A673 (cell line): Measurements from ENCODE around the gene NTSR2.

Experiments used
- CTCF ChIP-seq: fragments of 300-800, 200-600 bp; sonication (generic); conservative IDR thresholded peaks from 2 replicates; pipeline ENCODE4 v1.5.1; 2017; ENCODE audit warnings: low read depth, mild to moderate bottlenecking, antibody characterized with exemption, low read length, moderate library complexity, mixed read lengths
- EZH2 ChIP-seq: fragments of 200-600 bp; sonication (generic); IDR thresholded peaks from 2 replicates; pipeline ENCODE4 v1.6.1; 2017; ENCODE audit warnings: borderline replicate concordance, low read depth, mild to moderate bottlenecking, mixed read lengths, antibody characterized with exemption, low read length; ENCODE audit not compliant: poor library complexity, severe bottlenecking

DNA sequence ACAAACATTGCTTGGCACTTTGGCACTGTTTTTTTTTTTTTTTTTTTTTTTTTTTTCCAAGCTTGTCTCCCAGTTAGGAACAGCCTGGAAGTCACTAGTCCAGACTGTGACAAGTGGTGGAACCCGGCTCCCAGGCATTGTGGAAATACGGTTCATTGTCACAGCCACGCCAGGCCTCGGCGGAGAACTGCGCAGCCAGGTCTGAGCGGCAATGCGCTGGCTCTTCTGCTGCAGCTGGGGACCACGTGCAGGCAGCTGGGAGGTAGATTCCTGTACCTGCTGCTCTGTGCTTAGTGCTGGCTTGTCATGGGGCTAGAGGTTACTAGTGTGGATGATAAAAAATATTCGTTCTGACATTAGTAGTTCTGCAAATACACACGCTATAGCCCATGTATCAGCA lies 5.0 kb downstream of the NTSR2 start:
- no peak for TF ChIP-seq CTCF
- TF ChIP-seq EZH2, result no peak
